Subcutaneous abdominal adipose tissue (tissue), 5 donors: ENCODE results near the gene ZNF681.
"Not testable (repeated sequence)": the region's sequence is repeated elsewhere in the genome, so short reads cannot be mapped to it uniquely, and the experiment has no call there.

Experiments used
- H3K27ac ChIP-seq: one replicate; pipeline ENCODE4 v1.7.0; 2013; ENCODE audit warnings: low read depth, mild to moderate bottlenecking, inconsistent platforms, low read length, moderate library complexity
- H3K27me3 ChIP-seq, 5 donors: one replicate each; pipeline ENCODE4 v1.7.0; 2013; ENCODE audit warnings: low read length in 5 of 5, inconsistent platforms in 1 of 5; ENCODE audit not compliant: control insufficient read depth in 5 of 5, insufficient read depth in 4 of 5
- H3K36me3 ChIP-seq, 5 donors: one replicate each; pipeline ENCODE4 v1.7.0; 2013; ENCODE audit warnings: low read length in 5 of 5; ENCODE audit not compliant: control insufficient read depth in 5 of 5, insufficient read depth in 5 of 5
- H3K4me1 ChIP-seq, 5 donors: one replicate each; pipeline ENCODE4 v1.7.0; 2013; ENCODE audit warnings: low read length in 5 of 5, mild to moderate bottlenecking in 3 of 5, moderate library complexity in 1 of 5; ENCODE audit not compliant: control insufficient read depth in 5 of 5, insufficient read depth in 5 of 5
- H3K4me3 ChIP-seq, 5 donors: one replicate each; pipeline ENCODE4 v1.7.0; 2013; ENCODE audit warnings: low read length in 5 of 5, low read depth in 1 of 5
- H3K9ac ChIP-seq, 5 donors: one replicate each; pipeline ENCODE4 v1.7.0; 2013; ENCODE audit warnings: low read length in 5 of 5, mild to moderate bottlenecking in 4 of 5, moderate library complexity in 3 of 5
- H3K9me3 ChIP-seq, 5 donors: one replicate each; pipeline ENCODE4 v1.7.0; 2013; ENCODE audit warnings: low read length in 5 of 5; ENCODE audit not compliant: control insufficient read depth in 5 of 5
- donor health status: healthy.
- donor health status: healthy.
- donor health status: healthy.
- donor health status: healthy.
- donor health status: healthy.

The ZNF681 gene

GRCh38 chr19:23709347-23709746 is 49.3 kb downstream of the ZNF681 start:
- Histone ChIP-seq H3K36me3 (no peaks in the 10 kb centered on the region), H3K4me3 (no peak overlapping the region), H3K9me3 (peaks cover 0 to 4% (median 0%) of the 10 kb centered on the region in 5 donors), H3K27ac (no peak overlapping the region), H3K9ac (no peak overlapping the region), H3K27me3 (no peaks in the 10 kb centered on the region), H3K4me1 (no peaks in the 10 kb centered on the region)

- Histone ChIP-seq H3K27me3 (peaks cover 0 to 2% (median 0%) of the 10 kb centered on the region in 5 donors), H3K4me3 (no peak overlapping the region), H3K27ac (no peak overlapping the region), H3K9ac (no peak overlapping the region), H3K9me3 (peaks cover 0 to 4% (median 0%) of the 10 kb centered on the region in 5 donors), H3K4me1 (no peaks in the 10 kb centered on the region), H3K36me3 (no peaks in the 10 kb centered on the region)
These were observed 52.0 kb downstream of the ZNF681 start for GRCh38 chr19:23706657-23707056.

GRCh38 chr19:23699521-23699860 is 59.2 kb downstream of the ZNF681 start:
- H3K4me1 ChIP-seq = no peaks in the 10 kb centered on the region
- no peaks in the 10 kb centered on the region for H3K36me3 ChIP-seq
- H3K27me3 ChIP-seq = peaks cover 0 to 2% (median 0%) of the 10 kb centered on the region in 5 donors
- H3K4me3 ChIP-seq = no peak overlapping the region
- no peak overlapping the region for H3K9ac ChIP-seq
- peaks cover 0 to 6% (median 0%) of the 10 kb centered on the region in 5 donors for H3K9me3 ChIP-seq
- no peak overlapping the region for H3K27ac ChIP-seq

- Histone ChIP-seq H3K27me3 (peaks cover 0 to 2% (median 0%) of the 10 kb centered on the region in 5 donors), H3K27ac (no peak overlapping the region), H3K4me3 (no peak overlapping the region), H3K36me3 (no peaks in the 10 kb centered on the region), H3K4me1 (no peaks in the 10 kb centered on the region), H3K9ac (no peak overlapping the region), H3K9me3 (peaks cover 0 to 6% (median 0%) of the 10 kb centered on the region in 5 donors)
These were observed 59.8 kb downstream of the ZNF681 start for GRCh38 chr19:23698711-23699520.

- H3K27me3 ChIP-seq, H3K27ac ChIP-seq, H3K4me1 ChIP-seq, H3K4me3 ChIP-seq, H3K9ac ChIP-seq, H3K36me3 ChIP-seq, H3K9me3 ChIP-seq: not testable (repeated sequence)
These were observed 65.8 kb downstream of the ZNF681 start for GRCh38 chr19:23692937-23693336.
